Subcutaneous adipose tissue (tissue), 4 donors: Measurements from ENCODE around the gene STIM1. TPM values are rescaled to one million over a fixed set of nuclear protein-coding genes. Genes with fewer than 3 reads are reported as not detected.

ENCODE experiments used
- total RNA-seq, 4 donors: library from RNA; depleted of rRNA; stranded (reverse); fragments of >200 nt; gene quantifications; one replicate each; pipeline ENCODE4 v1.1.0, GENCODE V29; 2016
- TF ChIP-seq, protein P1 (sequence below): fragments of 450-650 bp; IDR thresholded peaks from one replicate; pipeline ENCODE4 v1.5.1; 2016; ENCODE audit warnings: low read depth, mild to moderate bottlenecking, control low read depth, antibody characterized with exemption, moderate library complexity

STIM1 gene
- total RNA-seq, 4 donors from 2014 or later: 39.5 to 64.8 (median 43.3) TPM

DNA sequence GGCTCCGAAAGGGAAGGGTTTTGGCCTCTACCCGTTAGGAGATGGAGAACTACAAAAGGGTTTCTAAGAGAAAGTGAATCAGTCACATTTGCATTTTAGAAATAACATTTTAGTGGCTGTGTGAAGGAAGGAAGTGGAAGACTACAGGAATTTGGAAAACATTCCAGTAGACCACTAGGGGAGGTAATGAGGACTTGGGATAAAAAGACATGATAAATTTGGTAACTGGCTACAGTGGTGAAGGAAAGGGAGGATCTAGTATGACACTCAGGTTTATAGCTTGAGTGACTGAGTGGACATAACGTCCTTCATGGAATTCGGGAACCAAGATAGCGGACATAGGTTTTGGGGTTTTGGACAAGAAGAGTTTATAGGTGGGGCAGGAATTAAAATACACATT, 232.1 kb downstream of the STIM1 start:
- TF ChIP-seq, protein P1, sequence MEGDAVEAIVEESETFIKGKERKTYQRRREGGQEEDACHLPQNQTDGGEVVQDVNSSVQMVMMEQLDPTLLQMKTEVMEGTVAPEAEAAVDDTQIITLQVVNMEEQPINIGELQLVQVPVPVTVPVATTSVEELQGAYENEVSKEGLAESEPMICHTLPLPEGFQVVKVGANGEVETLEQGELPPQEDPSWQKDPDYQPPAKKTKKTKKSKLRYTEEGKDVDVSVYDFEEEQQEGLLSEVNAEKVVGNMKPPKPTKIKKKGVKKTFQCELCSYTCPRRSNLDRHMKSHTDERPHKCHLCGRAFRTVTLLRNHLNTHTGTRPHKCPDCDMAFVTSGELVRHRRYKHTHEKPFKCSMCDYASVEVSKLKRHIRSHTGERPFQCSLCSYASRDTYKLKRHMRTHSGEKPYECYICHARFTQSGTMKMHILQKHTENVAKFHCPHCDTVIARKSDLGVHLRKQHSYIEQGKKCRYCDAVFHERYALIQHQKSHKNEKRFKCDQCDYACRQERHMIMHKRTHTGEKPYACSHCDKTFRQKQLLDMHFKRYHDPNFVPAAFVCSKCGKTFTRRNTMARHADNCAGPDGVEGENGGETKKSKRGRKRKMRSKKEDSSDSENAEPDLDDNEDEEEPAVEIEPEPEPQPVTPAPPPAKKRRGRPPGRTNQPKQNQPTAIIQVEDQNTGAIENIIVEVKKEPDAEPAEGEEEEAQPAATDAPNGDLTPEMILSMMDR: no peak

DNA sequence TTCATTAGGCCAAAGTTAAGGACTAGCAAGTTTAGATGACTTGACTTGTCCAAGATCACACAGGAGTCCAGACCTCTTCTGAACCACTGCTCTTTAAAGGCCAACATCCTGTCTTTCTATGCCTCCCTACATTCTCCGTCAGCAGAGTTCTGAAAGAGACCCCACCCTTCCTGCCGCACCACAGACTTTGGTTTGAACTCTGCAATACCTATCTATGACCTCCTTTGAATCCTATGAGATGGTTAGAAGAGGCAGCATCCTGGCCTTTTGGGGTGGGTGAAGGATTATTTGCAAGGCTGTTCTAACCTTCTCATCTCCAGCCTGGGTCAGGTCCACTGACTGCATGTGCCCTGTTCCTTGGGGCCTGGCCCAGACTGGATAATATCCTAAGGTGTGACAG, 234.8 kb downstream of the STIM1 start:
- TF ChIP-seq, protein P1: no peak

DNA sequence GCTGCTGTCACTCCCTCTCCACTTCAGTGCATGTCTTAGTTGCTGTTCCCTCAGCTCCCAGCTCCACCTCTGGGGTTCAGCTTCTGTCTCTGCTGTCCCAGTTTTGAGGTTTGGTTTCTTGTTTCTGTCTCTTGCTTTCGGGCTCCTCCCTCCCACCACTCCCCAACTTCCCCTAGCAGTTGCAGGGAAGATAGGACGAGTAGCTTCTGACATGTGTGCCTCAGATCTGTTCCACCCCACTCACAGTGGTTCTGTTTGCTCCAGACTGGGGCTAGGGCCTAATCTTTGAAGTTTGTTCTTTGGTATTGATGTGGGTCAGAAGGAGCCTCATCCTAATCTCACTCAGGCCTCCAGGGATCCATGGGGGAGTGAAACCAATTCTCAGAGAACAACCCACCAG, 236.6 kb downstream of the STIM1 start:
- TF ChIP-seq, protein P1: no peak

DNA sequence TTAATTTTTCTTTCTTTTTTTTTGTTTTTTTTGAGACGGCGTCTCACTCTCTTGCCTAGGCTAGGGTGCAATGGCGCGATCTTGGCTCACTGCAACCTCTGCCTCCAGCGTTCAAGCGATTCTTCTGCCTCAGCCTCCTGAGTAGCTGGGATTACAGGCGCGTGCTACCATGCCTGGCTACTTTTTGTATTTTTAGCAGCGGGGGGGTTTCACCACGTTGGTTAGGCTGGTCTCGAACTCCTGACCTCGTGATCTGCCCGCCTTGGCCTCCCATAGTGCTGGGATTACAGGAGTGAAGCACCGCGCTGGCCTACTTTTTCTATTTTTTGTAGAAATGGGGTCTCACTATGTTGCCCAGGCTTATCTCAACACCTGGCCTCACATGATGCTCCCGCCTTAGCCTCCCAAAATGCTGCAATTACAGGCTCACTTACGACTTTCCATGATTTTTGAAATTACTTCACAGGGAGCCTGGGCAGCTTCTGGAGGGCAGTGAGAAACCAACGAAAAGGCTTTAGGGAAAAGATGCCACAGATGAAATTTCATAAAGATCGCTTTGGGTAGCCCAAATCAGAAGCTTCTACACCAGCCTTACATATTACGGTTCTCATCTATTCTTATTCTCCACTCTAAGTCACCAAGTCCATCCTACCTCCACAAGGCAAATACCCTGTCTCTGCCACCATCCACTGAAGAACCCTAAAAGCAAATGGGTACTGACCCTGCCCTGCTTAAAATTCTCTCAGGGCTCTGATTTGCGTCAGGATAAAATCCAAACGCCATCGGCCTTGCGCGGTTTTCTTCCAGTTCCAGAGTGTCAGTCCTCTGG, 238.3 kb downstream of the STIM1 start:
- TF ChIP-seq, protein P1: no peak

DNA sequence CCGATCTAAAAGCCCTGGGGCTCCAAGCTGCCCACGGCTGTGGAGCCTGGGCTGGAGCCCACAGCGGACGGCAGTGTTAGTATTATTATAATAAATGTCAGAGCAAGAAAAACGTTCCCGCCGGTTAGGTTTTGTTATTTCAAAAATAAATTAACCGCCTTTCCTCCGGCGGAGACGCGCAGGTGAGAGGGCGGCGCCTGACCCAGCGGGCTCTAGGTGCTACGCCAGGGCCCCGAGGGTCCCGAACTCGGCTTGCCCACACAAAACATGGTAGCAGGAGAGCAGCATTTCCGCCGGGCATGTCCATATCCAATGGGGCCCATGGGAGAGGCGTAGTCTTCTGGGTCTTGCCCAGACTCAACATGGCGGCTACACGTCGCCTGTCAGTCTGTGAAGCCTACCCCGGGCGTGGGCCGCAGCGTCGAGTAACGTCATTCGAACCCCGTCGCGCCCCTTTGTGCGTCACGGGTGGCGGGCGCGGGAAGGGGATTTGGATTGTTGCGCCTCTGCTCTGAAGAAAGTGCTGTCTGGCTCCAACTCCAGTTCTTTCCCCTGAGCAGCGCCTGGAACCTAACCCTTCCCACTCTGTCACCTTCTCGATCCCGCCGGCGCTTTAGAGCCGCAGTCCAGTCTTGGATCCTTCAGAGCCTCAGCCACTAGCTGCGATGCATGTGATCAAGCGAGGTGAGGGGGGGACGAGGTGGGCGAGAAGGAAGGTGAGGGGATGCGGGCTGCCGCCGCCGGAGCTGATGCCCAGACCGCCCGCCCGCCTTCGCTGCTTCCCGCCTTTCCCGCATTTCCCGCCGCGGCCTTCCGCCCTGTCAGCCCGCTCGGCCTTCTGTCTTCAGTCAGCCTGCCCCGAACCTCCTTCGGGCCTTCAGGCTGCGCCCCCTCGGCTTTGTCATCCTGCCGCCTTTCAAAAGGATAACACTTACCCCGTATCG, 239.2 kb downstream of the STIM1 start, which contains the start of gene RRM1:
Gene RRM1 (plus strand): TSS at position 452 of the 944 bp plus-strand sequence. CDS start 214 bp downstream, at position 666.
- TF ChIP-seq, protein P1: no peak

DNA sequence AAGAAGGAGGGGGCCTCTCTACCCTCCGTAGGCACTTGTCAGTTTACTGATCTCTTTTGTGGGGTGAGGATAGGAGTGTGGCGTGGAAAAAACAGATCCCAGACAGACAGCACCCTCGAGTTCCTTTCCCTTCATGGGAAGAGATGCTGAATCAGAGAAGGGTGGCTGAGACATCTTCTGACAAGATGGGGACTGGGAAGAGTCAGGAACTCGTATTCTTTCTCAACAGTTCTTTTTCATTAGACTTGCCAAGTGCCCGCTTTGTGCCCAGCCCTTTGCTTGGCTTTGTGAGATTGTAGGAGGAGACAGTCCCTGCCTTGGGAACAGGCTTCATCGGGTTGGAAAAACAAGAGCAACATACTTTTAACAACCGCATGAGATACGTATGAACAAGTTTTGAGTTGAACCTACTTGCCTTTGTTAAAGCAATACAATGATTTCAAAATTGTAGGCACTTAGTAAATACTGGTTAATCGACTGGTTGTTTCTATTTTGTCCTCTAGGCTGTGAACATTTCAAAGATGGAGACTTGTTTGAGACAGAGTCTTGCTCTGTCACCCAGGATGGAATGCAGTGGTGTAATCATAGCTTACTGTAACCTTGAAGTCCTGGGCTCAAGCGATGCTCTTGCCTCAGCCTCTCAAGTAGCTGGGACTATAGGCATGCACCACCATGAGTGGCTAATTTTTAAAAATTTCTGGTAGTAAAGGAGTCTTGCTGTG, 240.2 kb downstream of the STIM1 start:
- TF ChIP-seq, protein P1: no peak
